NCI-H345 treated with DMSO at 0.1 percent for 48 hours (cell line): ENCODE data around the gene RAD23A.

ENCODE experiments used
- DNase-seq: peaks from one replicate; lab custom pipeline; 2025; ENCODE audit not compliant: unreplicated experiment; lab: John Stamatoyannopoulos, UW

The RAD23A gene

GRCh38 chr19:13001502-13002165, 56.0 kb downstream of the RAD23A start:
- DNase-seq = no peak

DNA sequence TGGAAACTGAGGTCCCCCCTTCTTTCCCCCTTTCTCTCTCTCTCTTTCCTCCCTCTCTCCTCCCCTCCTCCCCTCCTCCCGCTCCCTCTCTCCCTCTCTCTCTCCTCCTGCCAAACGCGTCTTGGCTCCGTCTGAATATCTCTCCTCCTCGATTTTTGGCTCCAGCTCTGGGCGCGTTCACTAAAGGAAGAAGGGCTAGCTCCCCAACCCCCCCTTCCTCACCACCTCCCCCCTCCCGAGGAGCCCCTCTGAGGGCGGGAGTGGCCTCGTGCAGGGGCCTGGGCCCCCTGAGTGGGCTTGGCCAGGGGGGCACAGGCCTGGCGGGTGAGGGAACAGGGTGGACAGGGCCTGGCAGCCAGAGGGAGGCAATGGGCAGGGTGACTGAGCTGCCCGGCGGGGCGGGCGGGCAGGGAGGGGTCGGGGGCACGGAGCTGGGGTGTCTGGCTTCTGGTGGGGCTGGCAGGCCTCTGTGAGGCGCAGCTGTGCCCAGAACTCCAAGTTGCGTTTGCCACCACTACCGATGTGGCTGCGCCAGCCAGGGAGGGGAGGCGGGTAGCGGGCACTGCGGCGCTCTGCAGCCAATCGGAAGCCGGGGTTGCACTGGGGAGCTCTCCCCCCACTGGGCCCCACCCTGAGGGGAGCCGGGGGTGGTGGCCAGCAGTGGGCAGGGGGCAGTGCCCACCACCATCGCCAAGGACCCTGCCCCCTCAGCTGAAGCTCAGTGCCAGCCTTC, 56.7 kb downstream of the RAD23A start:
- DNase-seq = no peak

DNA sequence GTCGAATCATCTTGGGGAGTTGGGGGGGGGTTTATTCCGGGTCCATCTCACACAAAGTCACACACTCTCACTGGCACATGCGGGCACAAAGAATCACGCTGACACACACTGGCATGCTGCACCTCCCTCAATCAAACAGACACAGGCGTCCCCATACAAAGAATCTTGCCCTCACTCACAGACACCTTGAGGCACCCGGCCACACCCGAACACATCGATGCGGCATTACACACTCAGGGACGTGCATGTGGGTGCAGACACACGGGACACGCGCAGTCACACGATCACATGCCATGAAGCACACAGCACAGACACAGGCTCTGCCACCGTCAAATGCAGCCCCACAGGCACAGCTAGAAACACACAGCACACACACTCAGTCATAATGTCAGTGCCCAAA, 57.4 kb downstream of the RAD23A start:
- no peak for DNase-seq
